Measurements from ENCODE around the gene MAP1A. TPM values are rescaled to one million over a fixed set of nuclear protein-coding genes. Genes with fewer than 3 reads are reported as not detected.
"Not testable (repeated sequence)": the region's sequence is repeated elsewhere in the genome, so short reads cannot be mapped to it uniquely, and the experiment has no call there.

Gene MAP1A
- total RNA-seq, 2 experiments from 2014 or later = 0.76 to 0.82 TPM

DNA sequence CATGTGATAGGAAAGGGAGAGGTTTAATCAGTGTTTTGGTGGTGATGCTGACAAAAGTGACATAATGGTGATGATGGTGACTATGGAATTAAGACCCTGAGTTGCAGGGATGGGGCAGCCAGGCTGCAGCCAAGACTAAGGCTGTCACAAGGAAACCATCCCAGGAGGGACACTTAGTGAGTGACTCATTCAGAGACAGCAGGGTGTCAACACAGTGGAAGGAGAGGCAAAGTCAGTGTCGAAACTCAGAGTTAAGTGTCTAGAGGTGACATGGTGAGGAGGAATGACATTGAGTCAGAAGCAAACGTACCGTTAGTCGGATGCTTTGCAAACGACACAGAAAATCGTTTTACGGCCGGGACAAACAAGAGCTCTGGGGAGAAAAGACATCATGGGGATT is 46.4 kb downstream of the MAP1A start:
- POLR2A ChIA-PET, CTCF ChIA-PET: not testable (repeated sequence)

DNA sequence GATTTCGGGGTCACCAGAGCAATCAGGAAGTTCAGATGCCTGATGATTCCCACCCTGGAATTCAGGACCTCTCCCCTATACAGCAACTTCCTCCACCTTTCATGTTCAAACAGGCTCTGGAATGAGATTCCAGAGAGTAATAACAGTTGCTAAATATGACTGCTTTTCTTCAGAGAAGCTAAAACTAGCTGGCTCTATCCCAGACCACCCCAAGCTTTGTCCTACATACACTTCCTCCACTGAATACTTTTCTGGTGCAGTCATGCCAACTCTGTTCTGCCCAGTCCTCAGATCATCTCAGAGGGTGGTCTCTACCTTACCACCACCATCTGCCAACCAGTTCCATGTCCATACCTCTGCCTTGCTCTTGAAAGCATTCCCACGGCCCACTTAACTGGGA is 49.2 kb downstream of the MAP1A start:
- CTCF ChIA-PET, POLR2A ChIA-PET: not testable (repeated sequence)

DNA sequence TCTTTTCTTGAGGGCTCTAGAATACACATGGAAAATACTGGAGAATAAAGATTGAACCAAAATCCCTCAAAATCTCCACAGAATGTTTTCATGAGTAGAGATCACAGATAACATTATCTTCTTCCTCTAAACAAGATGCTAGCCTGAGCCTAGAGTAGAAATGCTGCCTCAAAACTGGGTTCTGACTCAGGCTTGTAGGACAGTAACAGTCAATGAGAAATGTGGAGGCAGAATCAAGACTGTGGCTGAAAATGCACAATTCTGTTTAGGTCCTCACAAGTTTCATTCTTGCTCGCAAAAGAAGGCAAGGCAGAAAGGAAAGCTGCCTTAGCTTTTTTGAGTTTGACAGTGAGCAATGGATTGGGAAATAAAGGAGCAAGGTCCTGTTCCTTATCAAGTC is 57.2 kb downstream of the MAP1A start:
- POLR2A ChIA-PET, CTCF ChIA-PET: not testable (repeated sequence)

Other genes with a start within 250 kb of the MAP1A start
- not detected for gene TGM7, start 215.4 kb upstream of the MAP1A start, total RNA-seq
- gene LCMT2, start 187.0 kb upstream of the MAP1A start, total RNA-seq = 10 to 100 TPM; 13.2 to 13.3 TPM
- 10 to 100 TPM; 24.7 to 25.6 TPM for gene ZSCAN29, start 146.6 kb upstream of the MAP1A start, total RNA-seq
- gene TUBGCP4, start 146.5 kb upstream of the MAP1A start, total RNA-seq = 10 to 100 TPM; 42.8 to 45.3 TPM
- 10 to 100 TPM; 29.1 to 29.4 TPM for gene TP53BP1, start 24.5 kb upstream of the MAP1A start, total RNA-seq
- 10 to 100 TPM; 25.7 to 30.6 TPM for gene PPIP5K1, start 72.6 kb downstream of the MAP1A start, total RNA-seq
- gene CKMT1B, start 76.4 kb downstream of the MAP1A start, total RNA-seq = under 1 TPM; 0.25 to 0.27 TPM
- under 1 TPM; 0.17 to 0.19 TPM for gene STRC, start 101.2 kb downstream of the MAP1A start, total RNA-seq
- gene CATSPER2, start 131.2 kb downstream of the MAP1A start, total RNA-seq = 1 to 10 TPM in 1 of 2 experiments, under 1 TPM in 1; 0.51 to 1.2 TPM
- not detected for gene CKMT1A, start 176.3 kb downstream of the MAP1A start, total RNA-seq
- 100 to 1,000 TPM; 359 to 362 TPM for gene PDIA3, start 228.8 kb downstream of the MAP1A start, total RNA-seq

All from activated CD8-positive, alpha-beta memory T cell treated with anti-CD3 and anti-CD28 coated beads for 36 hours (primary cell).